IMR-90 (cell line): ENCODE data around the gene FNDC10. TPM values are rescaled to one million over a fixed set of nuclear protein-coding genes. Genes with fewer than 3 reads are reported as not detected.

ENCODE experiments used
- ATAC-seq: fragments of 200-7000 bp; cut with Tn5 transposase; 2 replicates; pipeline ENCODE4 v1.9.1; 2020; ENCODE audit warnings: low read depth, mild to moderate bottlenecking, moderate library complexity
- BruUV-seq: library from RNA; stranded (reverse); fragments of 400-500 nt; replicated peaks from 2 replicates; lab custom pipeline; 2021; lab: Mats Ljungman, UMichigan
- CTCF ChIA-PET: fragments of 300-600 bp; formaldehyde crosslinking; extraction: SDS; loops from one replicate; lab custom pipeline; 2021; ENCODE audit warnings: antibody characterized with exemption; lab: Yijun Ruan, JAX
- POLR2A ChIA-PET: fragments of 300-600 bp; sonication (Branson Sonifier 250); formaldehyde crosslinking; loops from one replicate; lab custom pipeline; 2022; ENCODE audit warnings: antibody characterized with exemption; ENCODE audit not compliant: unreplicated experiment; lab: Charles Lee
- DNase-seq: peaks from one replicate; pipeline ENCODE4 v3.0.0; 2013
- H2AFZ ChIP-seq: replicated peaks from 2 replicates; pipeline ENCODE3; 2013; ENCODE audit warnings: low read length, mild to moderate bottlenecking; ENCODE audit not compliant: poor library complexity
- H2AK5ac ChIP-seq: 2 replicates; pipeline ENCODE4 v1.6.1; 2013; ENCODE audit warnings: low read depth, low read length, inconsistent platforms
- H2AK9ac ChIP-seq: replicated peaks from 2 replicates; pipeline ENCODE3; 2013; ENCODE audit warnings: mild to moderate bottlenecking, low read depth, low read length, moderate library complexity; ENCODE audit not compliant: poor library complexity
- H2BK120ac ChIP-seq: 2 replicates; pipeline ENCODE4 v1.6.1; 2013; ENCODE audit warnings: low read depth, low read length, inconsistent platforms
- H2BK15ac ChIP-seq: 3 replicates; pipeline ENCODE4 v1.6.1; 2013; ENCODE audit warnings: low read depth, low read length, inconsistent platforms
- H2BK20ac ChIP-seq: 2 replicates; pipeline ENCODE4 v1.6.1; 2013; ENCODE audit warnings: low read depth, mild to moderate bottlenecking, inconsistent platforms, low read length, moderate library complexity
- H2BK5ac ChIP-seq: 2 replicates; pipeline ENCODE4 v1.6.1; 2013; ENCODE audit warnings: mild to moderate bottlenecking, low read depth, low read length, inconsistent platforms; ENCODE audit not compliant: poor library complexity, severe bottlenecking
- H3K14ac ChIP-seq: replicated peaks from 2 replicates; pipeline ENCODE4 v1.6.1; 2013; ENCODE audit warnings: low read depth, low read length, inconsistent platforms
- H3K18ac ChIP-seq: 2 replicates; pipeline ENCODE4 v1.6.1; 2013; ENCODE audit warnings: low read depth, low read length, control low read depth
- H3K23ac ChIP-seq: 2 replicates; pipeline ENCODE4 v1.6.1; 2013; ENCODE audit warnings: low read depth, low read length, inconsistent platforms
- H3K27ac ChIP-seq: 2 replicates; pipeline ENCODE4 v1.5.1; 2013; ENCODE audit warnings: mild to moderate bottlenecking, control low read depth, low read length; ENCODE audit not compliant: insufficient read depth
- H3K27me3 ChIP-seq: 2 replicates; pipeline ENCODE4 v1.6.1; 2013; ENCODE audit warnings: low read length; ENCODE audit not compliant: control insufficient read depth, insufficient read depth
- H3K36me3 ChIP-seq: 2 replicates; pipeline ENCODE4 v1.6.1; 2013; ENCODE audit warnings: low read length, mixed read lengths; ENCODE audit not compliant: control insufficient read depth, insufficient read depth
- H3K4ac ChIP-seq: 2 replicates; pipeline ENCODE4 v1.6.1; 2013; ENCODE audit warnings: low read depth, low read length, inconsistent platforms
- H3K4me1 ChIP-seq: 2 replicates; pipeline ENCODE4 v1.6.1; 2013; ENCODE audit warnings: low read length, mixed read lengths; ENCODE audit not compliant: control insufficient read depth, insufficient read depth
- H3K4me2 ChIP-seq: 2 replicates; pipeline ENCODE4 v1.6.1; 2013; ENCODE audit warnings: low read depth, mild to moderate bottlenecking, control low read depth, low read length, moderate library complexity
- H3K4me3 ChIP-seq: 2 replicates; pipeline ENCODE4 v1.5.1; 2013; ENCODE audit warnings: low read depth, mild to moderate bottlenecking, control low read depth, low read length, moderate library complexity; ENCODE audit not compliant: insufficient read depth
- H3K56ac ChIP-seq: 2 replicates; pipeline ENCODE4 v1.6.1; 2013; ENCODE audit warnings: low read length, inconsistent platforms; ENCODE audit not compliant: insufficient read depth; ENCODE audit errors: extremely low read depth
- H3K79me1 ChIP-seq, 2 experiments: 2 replicates each; pipeline ENCODE4 v1.6.1; 2013; ENCODE audit warnings: low read length in 2 of 2, inconsistent platforms in 1 of 2, low read depth in 1 of 2
- H3K9ac ChIP-seq: 2 replicates; pipeline ENCODE4 v1.6.1; 2013; ENCODE audit warnings: low read depth, low read length, control low read depth
- H3K9me1 ChIP-seq: 2 replicates; pipeline ENCODE4 v1.6.1; 2013; ENCODE audit warnings: low read length, inconsistent platforms; ENCODE audit not compliant: insufficient read depth
- H3K9me3 ChIP-seq: 2 replicates; pipeline ENCODE4 v1.6.1; 2013; ENCODE audit warnings: low read length; ENCODE audit not compliant: control insufficient read depth, insufficient read depth
- H4K20me1 ChIP-seq: 2 replicates; pipeline ENCODE4 v1.6.1; 2013; ENCODE audit warnings: low read length, inconsistent platforms; ENCODE audit not compliant: insufficient read depth
- H4K5ac ChIP-seq: 2 replicates; pipeline ENCODE4 v1.6.1; 2013; ENCODE audit warnings: mild to moderate bottlenecking, low read depth, low read length, control low read depth
- H4K8ac ChIP-seq, 2 experiments: 2 replicates each; pipeline ENCODE4 v1.6.1; 2013; ENCODE audit warnings: low read depth in 2 of 2, low read length in 2 of 2, control low read depth in 1 of 2, inconsistent platforms in 1 of 2
- H4K91ac ChIP-seq: 2 replicates; pipeline ENCODE4 v1.6.1; 2013; ENCODE audit warnings: low read depth, low read length, inconsistent platforms; ENCODE audit not compliant: insufficient read depth
- BHLHE40 ChIP-seq: fragments of 150-350 bp; IDR thresholded peaks from 2 replicates; pipeline ENCODE4 v1.6.1; 2016; ENCODE audit warnings: mild to moderate bottlenecking, low read depth, low read length
- CEBPB ChIP-seq: IDR thresholded peaks from 2 replicates; pipeline ENCODE4 v1.6.1; 2012; ENCODE audit warnings: low read depth, low read length, improper control_type of control experiment
- CHD1 ChIP-seq: IDR thresholded peaks from 2 replicates; pipeline ENCODE4 v1.6.1; 2012; ENCODE audit warnings: low read depth, low read length, improper control_type of control experiment
- CTCF ChIP-seq: conservative IDR thresholded peaks from 2 replicates; pipeline ENCODE4 v1.5.1; 2012; ENCODE audit warnings: mild to moderate bottlenecking, low read depth, low read length, improper control_type of control experiment
- FOS ChIP-seq: fragments of 150-350 bp; IDR thresholded peaks from 2 replicates; pipeline ENCODE4 v1.6.1; 2016; ENCODE audit warnings: low read depth, low read length
- MAFK ChIP-seq: IDR thresholded peaks from 2 replicates; pipeline ENCODE4 v1.6.1; 2012; ENCODE audit warnings: low read depth, low read length, improper control_type of control experiment
- MAZ ChIP-seq: IDR thresholded peaks from 2 replicates; pipeline ENCODE4 v1.6.1; 2012; ENCODE audit warnings: low read depth, mild to moderate bottlenecking, low read length, improper control_type of control experiment, moderate library complexity, borderline replicate concordance
- MXI1 ChIP-seq: IDR thresholded peaks from 2 replicates; pipeline ENCODE4 v1.6.1; 2012; ENCODE audit warnings: low read depth, mild to moderate bottlenecking, low read length, moderate library complexity, borderline replicate concordance
- NFE2L2 ChIP-seq: fragments of 150-350 bp; IDR thresholded peaks from 2 replicates; pipeline ENCODE4 v1.6.1; 2016; ENCODE audit warnings: low read depth, mild to moderate bottlenecking, low read length
- POLR2A ChIP-seq: IDR thresholded peaks from 2 replicates; pipeline ENCODE4 v1.6.1; 2012; ENCODE audit warnings: mild to moderate bottlenecking, low read depth, low read length
- RAD21 ChIP-seq: IDR thresholded peaks from 2 replicates; pipeline ENCODE4 v1.6.1; 2012; ENCODE audit warnings: low read length, improper control_type of control experiment
- RCOR1 ChIP-seq: IDR thresholded peaks from 2 replicates; pipeline ENCODE4 v1.6.1; 2012; ENCODE audit warnings: mild to moderate bottlenecking, low read length, improper control_type of control experiment; ENCODE audit not compliant: insufficient replicate concordance
- RFX5 ChIP-seq: IDR thresholded peaks from 2 replicates; pipeline ENCODE4 v1.8.0; 2012; ENCODE audit warnings: low read depth, mild to moderate bottlenecking, low read length, moderate library complexity
- SMC3 ChIP-seq: fragments of 150-350 bp; IDR thresholded peaks from 2 replicates; pipeline ENCODE4 v1.6.1; 2016; ENCODE audit warnings: low read depth, mild to moderate bottlenecking, antibody characterized with exemption, low read length, moderate library complexity
- WGBS, 2 experiments: methylation state at CpG; one replicate each; pipeline versions ENCODE4 v1.1.5 to v1.1.7; 2013; ENCODE audit warnings: missing lambda C conversion rate in 2 of 2; ENCODE audit not compliant: insufficient read length in 1 of 2; ENCODE audit errors: extremely low coverage in 2 of 2; 5-methylcytosine and 5-hydroxymethylcytosine counted together
- dilution Hi-C: fragments of 300-500 bp; cut with HindIII; formaldehyde crosslinking; loops from one replicate; pipeline ENCODE4 v1.14.3; 2018; ENCODE audit warnings: low sequenced_read_pairs; ENCODE audit not compliant: unreplicated experiment
- in situ Hi-C: fragments of 300-500 bp; cut with MboI; formaldehyde crosslinking; loops from 3 replicates; pipeline ENCODE4 v1.14.3; 2019; ENCODE audit warnings: low sequenced_read_pairs, inconsistent platforms, mixed read lengths
- intact Hi-C: fragments of 100-400 bp; cut with micrococcal nuclease; formaldehyde crosslinking; loops from 2 replicates; pipeline ENCODE4 v1.10.0; 2022
- polyA plus RNA-seq, 3 experiments: library from polyadenylated mRNA; depleted of rRNA; stranded (reverse); fragments of >200 nt; gene quantifications; 2 replicates each; pipeline ENCODE4 v1.2.3, GENCODE V29; 2012; ENCODE audit warnings: low replicate concordance in 1 of 3
- total RNA-seq: library from RNA; depleted of rRNA; stranded (reverse); fragments of >200 nt; gene quantifications from 2 replicates; pipeline ENCODE4 v1.2.3, GENCODE V29; 2012
- TF ChIP-seq, protein P1 (sequence below): fragments of 150-350 bp; IDR thresholded peaks from 2 replicates; pipeline ENCODE4 v1.6.1; 2017; ENCODE audit warnings: mild to moderate bottlenecking, antibody characterized with exemption, low read length, low read depth
- TF ChIP-seq, protein P2 (sequence below): fragments of 150-350 bp; IDR thresholded peaks from 2 replicates; pipeline ENCODE4 v1.6.1; 2016; ENCODE audit warnings: low read depth, mild to moderate bottlenecking, low read length, moderate library complexity, borderline replicate concordance

Gene FNDC10
- total and polyA plus RNA-seq, 2 of the 4 experiments (the other 2 are of a cell fraction), result 0.36 to 5.8 TPM

DNA sequence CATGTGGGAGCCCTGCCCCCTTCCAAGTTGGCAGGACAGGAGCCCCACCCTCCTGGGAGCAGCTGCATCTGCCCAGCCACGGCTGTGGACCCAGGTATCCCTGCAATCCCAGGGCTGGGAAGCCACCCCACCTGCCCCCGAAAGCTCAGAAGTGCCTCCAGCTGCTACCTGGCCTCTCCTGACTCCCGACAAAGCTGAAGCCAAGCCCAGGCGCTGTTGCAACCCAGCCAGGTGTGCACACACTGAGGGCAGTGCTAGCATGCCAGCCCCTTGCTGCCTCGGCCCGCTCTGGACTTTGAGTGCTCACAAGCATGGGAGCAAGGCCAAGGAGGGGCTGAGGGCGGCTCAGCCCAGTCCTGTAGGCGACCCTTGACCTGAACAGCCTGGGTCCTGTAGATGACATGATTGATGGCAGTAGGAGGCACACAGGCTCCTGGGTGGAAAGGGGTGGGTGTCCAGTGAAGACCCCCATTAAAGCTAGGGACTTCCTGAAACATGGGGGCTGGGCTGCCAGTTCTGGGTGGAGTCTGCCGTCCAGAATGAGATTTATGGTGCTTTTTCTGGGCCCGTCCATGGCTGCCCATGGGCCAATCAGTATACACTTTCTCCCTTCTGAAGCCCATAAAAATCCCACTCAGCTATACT is 22.4 kb downstream of the FNDC10 start:
- ChIA-PET POLR2A (no interaction called here), CTCF (no interaction called here)
- Histone ChIP-seq H3K18ac (no peak overlapping the region), H2BK15ac (no peak overlapping the region), H2AFZ (no peak overlapping the region), H2BK120ac (no peak overlapping the region), H3K27me3 (peaks cover 25% of the 10 kb centered on the region), H3K56ac (no peak overlapping the region), H3K14ac (no peak overlapping the region), H3K9me1 (peaks cover 3% of the 10 kb centered on the region; the same call in 1 of the 2 replicates), H3K79me1 (peaks cover 5 to 19% of the 10 kb centered on the region in 2 experiments; a peak in 2 of 4 replicates), H3K9ac (no peak overlapping the region), H3K9me3 (no peaks in the 10 kb centered on the region), H2BK5ac (no peak overlapping the region), H4K20me1 (peaks cover 12% of the 10 kb centered on the region; the same call in 1 of the 2 replicates), H3K4ac (no peak overlapping the region), H4K91ac (no peak overlapping the region), H3K4me3 (no peak overlapping the region), H3K23ac (no peak overlapping the region), H4K5ac (no peak overlapping the region), H2AK9ac (no peak overlapping the region), H3K27ac (no peak overlapping the region), H3K36me3 (no peaks in the 10 kb centered on the region), H3K4me1 (no peaks in the 10 kb centered on the region), H4K8ac (no peak overlapping the region), H2BK20ac (no peak overlapping the region), H3K4me2 (no peak overlapping the region), H2AK5ac (0 out of 2 replicates have a peak overlapping the region, but pooled peaks have one; percentile 9)
- dilution Hi-C loops, result no loop called here
- DNase-seq, result no peak
- WGBS, 2 experiments, result 37% methylated on average over 6 of the region's 10 CpGs; no CpG with 5 or more reads in 1 of the 2 experiments
- TF ChIP-seq BHLHE40, result no peak
- TF ChIP-seq CTCF, result no peak
- no peak for TF ChIP-seq MAZ
- no peak for TF ChIP-seq MXI1
- no peak for TF ChIP-seq NFE2L2
- TF ChIP-seq SMC3, result no peak
- TF ChIP-seq POLR2A, result no peak
- no peak for TF ChIP-seq MAFK
- TF ChIP-seq CEBPB, result no peak
- TF ChIP-seq FOS, result no peak
- TF ChIP-seq, protein P1, sequence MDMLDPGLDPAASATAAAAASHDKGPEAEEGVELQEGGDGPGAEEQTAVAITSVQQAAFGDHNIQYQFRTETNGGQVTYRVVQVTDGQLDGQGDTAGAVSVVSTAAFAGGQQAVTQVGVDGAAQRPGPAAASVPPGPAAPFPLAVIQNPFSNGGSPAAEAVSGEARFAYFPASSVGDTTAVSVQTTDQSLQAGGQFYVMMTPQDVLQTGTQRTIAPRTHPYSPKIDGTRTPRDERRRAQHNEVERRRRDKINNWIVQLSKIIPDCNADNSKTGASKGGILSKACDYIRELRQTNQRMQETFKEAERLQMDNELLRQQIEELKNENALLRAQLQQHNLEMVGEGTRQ, result no peak
- no peak for TF ChIP-seq CHD1
- TF ChIP-seq, protein P2, sequence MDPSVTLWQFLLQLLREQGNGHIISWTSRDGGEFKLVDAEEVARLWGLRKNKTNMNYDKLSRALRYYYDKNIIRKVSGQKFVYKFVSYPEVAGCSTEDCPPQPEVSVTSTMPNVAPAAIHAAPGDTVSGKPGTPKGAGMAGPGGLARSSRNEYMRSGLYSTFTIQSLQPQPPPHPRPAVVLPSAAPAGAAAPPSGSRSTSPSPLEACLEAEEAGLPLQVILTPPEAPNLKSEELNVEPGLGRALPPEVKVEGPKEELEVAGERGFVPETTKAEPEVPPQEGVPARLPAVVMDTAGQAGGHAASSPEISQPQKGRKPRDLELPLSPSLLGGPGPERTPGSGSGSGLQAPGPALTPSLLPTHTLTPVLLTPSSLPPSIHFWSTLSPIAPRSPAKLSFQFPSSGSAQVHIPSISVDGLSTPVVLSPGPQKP, result no peak
- TF ChIP-seq RFX5, result no peak
- TF ChIP-seq RAD21, result no peak
- TF ChIP-seq RCOR1, result no peak
- intact Hi-C loops, result loop anchor here (5.0 to 10.0 kb wide), 2 partner anchors 80 to 327 kb away; partner anchors contain the start of gene CDK11B
- no TSS peak for BruUV-seq
- in situ Hi-C loops, result no loop called here
- ATAC-seq, result no peak
